HG03439 (cell line): ENCODE measurements around the gene PIP5K1C.

Experiments
- ATAC-seq: cut with Tn5 transposase; IDR thresholded peaks from one replicate; pipeline ENCODE4 v1.9.1; 2021; ENCODE audit warnings: mild to moderate bottlenecking, moderate library complexity; ENCODE audit not compliant: unreplicated experiment

PIP5K1C gene

DNA sequence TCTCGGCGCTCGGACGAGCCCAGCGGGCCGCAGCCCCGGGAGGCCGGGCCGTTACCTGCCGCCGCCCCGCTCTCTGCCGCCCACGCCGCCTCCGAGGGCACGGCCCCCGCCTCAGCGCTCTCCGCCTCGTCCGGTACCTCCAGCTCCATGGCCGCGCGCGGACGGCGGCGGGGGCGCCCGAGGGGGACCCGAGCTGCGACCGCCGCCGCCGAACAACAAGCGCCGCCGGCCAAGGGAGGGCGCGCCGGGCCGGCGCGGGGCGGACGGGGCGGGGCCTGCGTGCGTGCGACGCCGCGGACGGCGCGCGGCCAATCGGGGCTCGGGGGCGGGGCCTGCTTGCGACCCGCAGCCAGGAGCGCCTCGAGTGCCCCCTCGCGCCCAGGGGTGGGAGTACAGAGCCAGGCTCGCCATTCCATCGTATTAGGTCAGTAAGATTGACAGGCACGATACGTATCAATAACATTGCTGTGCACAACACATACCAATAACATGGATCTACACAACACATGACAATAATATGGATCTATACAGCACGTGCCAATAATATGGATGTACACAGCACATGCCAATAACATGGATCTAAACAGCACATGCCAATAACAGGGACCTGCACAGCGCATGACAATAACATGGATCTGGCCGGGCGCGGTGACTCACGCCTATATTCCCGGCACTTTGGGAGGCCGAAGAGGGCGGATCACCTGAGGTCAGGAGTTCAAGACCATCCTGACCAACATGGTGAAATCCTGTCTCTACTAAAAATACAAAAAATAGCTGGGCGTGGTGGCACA, at the start of gene PIP5K1C:
TSS of gene PIP5K1C (minus strand) at position 227 of the 791 bp plus-strand sequence. CDS start at position 149, 78 bp downstream.
- ATAC-seq = peak; percentile 77

DNA sequence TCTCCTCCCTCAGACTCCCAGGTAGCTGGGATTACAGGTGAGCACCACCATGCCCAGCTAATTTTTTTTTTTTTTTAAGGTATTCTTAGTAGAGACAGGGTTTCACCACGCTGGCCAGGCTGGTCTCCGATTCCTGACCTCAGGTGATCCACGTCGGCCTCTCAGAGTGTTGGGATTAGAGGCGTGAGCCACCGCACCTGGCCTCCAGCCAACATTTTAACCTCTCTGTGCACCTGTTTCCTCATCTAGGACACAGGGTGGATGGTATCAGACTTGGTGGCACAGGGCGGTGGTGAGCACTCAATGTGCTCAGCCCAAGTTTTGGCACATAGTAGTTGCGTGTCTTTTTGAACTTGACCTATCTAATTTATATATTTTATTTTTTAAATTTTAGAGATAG, 48.7 kb upstream of the PIP5K1C start:
- no peak for ATAC-seq

DNA sequence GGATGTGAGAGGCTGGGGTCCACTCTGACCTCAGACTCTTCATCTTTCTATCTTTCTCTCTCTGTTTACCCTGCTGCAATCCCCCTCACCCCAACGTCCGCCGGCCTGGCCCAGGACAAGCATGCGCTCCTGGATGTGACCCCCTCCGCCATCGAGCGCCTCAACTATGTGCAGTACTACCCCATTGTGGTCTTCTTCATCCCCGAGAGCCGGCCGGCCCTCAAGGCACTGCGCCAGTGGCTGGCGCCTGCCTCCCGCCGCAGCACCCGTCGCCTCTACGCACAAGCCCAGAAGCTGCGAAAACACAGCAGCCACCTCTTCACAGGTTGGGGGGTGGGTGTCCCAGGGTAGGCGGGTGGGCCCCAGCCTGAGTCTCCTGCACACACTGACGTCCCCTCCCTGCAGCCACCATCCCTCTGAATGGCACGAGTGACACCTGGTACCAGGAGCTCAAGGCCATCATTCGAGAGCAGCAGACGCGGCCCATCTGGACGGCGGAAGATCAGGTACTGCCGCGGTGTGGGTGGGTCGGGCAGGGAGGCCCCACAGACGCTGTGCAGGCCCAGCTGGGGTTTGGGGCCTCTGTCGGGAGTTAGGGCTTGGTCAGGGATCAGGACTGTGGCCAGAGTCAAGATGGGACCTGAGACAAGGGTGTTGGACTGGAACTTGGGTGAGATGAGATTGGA, 46.2 kb upstream of the PIP5K1C start:
- ATAC-seq = no peak

GRCh38 chr19:3745363-3746045, 45.2 kb upstream of the PIP5K1C start:
- ATAC-seq = no peak

- ATAC-seq = no peak
Observed at GRCh38 chr19:3743486-3743885, 43.2 kb upstream of the PIP5K1C start.

- no peak for ATAC-seq
Observed at GRCh38 chr19:3740431-3740830, 40.2 kb upstream of the PIP5K1C start.

DNA sequence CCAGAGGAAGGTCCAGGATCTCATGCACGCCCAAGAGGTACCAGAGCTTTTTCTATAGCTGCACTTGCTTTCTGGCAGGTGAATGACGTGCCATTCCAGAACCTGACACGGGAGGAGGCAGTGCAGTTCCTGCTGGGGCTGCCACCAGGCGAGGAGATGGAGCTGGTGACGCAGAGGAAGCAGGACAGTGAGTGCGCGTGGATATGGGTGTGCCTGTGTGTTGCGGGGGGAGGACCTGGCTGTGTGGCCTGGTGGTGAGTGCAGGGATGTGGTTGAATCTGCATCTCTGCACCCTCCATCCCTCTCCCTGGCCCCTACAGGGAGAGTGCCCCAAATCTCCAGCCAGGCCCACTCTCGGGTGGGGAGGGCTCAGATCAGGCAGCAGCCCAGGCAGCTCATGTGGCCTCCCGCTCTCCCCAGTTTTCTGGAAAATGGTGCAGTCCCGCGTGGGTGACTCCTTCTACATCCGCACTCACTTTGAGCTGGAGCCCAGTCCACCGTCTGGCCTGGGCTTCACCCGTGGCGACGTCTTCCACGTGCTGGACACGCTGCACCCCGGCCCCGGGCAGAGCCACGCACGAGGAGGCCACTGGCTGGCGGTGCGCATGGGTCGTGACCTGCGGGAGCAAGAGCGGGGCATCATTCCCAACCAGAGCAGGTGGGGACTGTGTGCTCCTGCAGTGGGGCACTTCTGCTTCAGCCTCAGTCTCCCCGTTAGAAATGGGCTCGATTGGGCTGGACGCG, 38.4 kb upstream of the PIP5K1C start:
- no peak for ATAC-seq

GRCh38 chr19:3737487-3738205, 37.4 kb upstream of the PIP5K1C start:
- no peak for ATAC-seq

DNA sequence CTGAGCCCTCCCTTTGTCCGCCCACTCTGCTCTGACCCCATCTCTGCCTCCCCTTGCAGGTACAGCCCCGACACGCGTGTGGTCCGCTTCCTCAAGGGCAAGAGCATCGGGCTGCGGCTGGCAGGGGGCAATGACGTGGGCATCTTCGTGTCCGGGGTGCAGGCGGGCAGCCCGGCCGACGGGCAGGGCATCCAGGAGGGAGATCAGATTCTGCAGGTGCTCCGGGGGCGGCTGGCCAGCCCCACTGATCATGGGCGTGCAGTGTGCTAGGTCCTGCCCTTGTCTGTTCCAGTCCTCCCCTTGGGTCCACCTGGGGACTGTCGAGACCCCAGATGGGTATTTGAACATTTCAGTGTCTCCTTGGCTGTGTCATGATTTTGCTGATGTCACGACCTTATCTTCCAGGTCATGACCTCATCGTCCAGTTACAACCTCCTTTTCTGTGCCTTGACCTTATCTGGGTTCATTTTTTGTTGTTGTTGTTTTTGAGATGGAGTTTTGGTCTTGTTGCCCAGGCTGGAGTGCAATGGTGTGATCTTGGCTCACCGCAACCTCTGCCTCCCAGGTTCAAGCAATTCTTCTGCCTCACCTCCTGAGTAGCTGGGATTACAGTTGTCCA, 35.9 kb upstream of the PIP5K1C start:
- no peak for ATAC-seq

DNA sequence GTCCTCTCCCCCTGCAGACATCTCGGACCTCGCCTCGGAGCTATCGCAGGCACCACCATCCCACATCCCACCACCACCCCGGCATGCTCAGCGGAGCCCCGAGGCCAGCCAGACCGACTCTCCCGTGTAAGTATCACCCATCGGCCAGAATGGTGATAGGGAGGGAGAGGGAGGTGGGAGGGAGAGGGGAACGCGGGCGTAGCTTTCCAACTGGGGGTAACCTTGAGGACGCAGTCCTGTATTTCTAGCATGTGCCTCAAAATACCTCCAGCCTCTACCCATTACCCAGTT, 34.0 kb upstream of the PIP5K1C start:
- ATAC-seq = no peak

DNA sequence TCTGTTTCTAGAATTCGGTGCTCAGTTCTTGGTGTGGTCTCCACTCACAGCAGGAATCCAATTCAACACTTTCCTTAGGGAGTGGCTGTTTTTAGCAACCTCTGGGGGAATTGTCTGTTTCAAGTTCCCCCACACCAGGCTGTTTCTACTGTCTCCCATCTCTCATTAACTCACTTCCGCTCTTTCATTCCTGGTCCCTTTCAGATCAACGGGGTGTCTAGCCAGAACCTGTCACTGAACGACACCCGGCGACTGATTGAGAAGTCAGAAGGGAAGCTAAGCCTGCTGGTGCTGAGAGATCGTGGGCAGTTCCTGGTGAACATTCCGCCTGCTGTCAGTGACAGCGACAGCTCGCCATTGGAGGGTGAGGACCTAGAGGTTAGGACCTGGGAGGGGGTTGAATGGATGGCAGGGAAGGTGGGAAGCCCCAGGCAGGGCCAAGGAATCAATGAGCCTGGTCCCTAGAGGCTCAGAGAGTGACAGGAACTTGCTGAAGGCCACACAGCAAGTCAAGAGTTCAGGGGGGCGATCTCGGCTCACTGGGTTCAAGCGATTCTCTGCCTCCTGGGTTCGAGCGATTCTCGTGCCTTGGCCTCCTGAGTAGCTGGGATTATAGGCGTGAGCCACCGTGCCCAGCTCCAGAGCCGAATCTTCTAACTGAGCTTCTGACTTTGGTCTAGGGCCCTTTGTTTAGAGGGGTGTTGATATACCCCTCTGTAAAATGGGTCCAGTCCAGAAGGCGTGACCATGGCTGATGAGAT, 33.5 kb upstream of the PIP5K1C start:
- no peak for ATAC-seq

GRCh38 chr19:3732108-3732507, 31.8 kb upstream of the PIP5K1C start:
- no peak for ATAC-seq

- no peak for ATAC-seq
Observed at GRCh38 chr19:3730457-3730958, 30.2 kb upstream of the PIP5K1C start.

GRCh38 chr19:3725640-3726310, 25.5 kb upstream of the PIP5K1C start:
- ATAC-seq = no peak

DNA sequence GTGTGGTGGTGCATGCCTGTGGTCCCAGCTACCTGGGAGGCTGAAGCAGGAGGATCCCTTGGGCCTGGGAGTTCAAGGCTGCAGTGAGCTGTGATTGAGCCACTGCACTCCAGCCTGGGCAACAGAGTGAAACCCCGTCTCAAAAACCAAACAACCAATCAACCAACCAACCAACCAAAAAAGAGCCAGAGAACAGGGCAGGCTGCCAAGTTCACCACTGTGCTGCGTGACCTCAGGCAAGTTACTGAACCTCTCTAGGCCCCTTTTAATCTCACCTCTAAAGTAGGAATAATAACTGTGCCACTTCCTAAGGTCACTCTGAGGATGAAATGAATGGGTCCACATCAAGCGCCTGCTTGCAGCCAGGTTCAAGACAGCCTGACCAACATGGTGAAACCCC, 24.9 kb upstream of the PIP5K1C start:
- no peak for ATAC-seq

DNA sequence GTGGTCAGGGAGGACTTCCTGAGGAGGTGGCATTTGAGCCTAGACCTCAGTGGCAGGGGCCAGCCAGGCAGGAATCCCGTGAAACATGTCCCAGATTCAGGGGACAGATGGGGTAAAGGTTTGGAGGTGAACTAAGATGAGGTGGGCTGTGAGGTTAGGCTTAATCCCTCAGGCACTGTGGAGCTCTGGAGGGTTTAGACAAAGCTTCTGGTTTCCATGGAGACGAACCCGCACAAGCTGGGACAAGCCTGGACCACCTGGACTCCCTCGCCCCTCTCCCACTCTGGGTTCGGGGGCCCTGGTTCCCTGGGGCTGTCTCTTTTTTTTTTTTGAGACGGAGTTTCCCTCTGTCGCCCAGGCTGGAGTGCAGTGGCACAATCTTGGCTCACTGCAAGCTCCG, 23.6 kb upstream of the PIP5K1C start:
- no peak for ATAC-seq

DNA sequence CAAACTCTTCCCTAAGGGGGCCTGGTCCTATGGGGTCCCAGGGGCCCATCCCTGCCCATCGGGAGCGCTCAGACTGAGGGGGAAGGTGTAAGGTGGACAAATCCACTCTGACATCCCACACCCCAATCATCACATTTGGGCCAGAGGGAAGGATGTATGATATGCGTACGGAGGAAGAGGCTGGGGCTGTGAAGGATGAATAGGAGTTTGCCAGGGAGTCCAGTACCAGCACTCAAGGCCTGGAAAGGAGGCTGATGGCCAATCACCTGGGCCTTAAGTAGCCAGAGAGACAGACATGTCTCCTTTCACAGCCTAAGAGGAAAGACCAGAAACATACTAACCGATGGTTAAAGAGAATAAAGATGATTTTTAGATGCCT, 22.8 kb upstream of the PIP5K1C start:
- no peak for ATAC-seq

DNA sequence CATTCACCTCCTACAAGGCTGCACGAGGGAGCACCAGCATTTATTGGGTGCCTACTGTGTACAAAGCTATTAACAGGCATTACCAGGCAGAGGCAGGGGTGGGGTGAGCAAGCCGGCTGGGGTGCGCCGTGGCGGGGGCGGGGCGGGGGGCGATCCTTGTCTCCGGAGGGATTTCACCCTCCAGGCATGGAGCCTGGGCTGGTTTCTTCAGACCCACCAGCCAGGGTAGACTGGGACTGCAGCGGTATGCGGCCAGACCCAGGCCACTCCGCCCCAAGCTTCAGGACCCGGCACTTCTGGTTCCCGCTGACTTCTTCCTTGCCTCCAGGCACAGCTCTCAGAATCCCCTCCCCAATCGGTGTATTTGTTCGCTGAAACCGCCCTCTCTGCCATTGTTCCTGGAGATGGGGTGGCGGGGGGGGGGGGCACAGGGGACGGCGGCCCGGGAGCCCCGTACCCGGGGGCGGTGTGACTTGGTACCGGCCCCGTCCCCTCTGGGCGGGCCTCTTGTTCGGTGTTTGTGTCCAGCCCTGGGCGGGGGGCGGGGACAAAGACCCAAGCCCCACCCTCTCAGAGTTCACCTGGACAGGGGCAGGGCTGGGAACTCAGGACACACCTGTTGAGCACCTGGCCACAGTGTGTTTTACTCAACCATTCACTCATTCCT, 22.3 kb upstream of the PIP5K1C start:
- no peak for ATAC-seq
